Measurements from ENCODE around the gene MMP24. TPM values are rescaled to one million over a fixed set of nuclear protein-coding genes. Genes with fewer than 3 reads are reported as not detected.

MMP24 gene
- total and polyA plus RNA-seq, 2 donors = 0.05 to 0.11 TPM

Other genes with a start within 250 kb of the MMP24 start
- gene TRPC4AP, start 133.9 kb upstream of the MMP24 start, total RNA-seq = 24.6 TPM
- 57.3 TPM for gene TRPC4AP, start 133.9 kb upstream of the MMP24 start, polyA plus RNA-seq
- 15.5 TPM for gene EDEM2, start 79.4 kb upstream of the MMP24 start, total RNA-seq
- gene EDEM2, start 79.4 kb upstream of the MMP24 start, polyA plus RNA-seq = 18.4 TPM
- gene PROCR, start 54.6 kb upstream of the MMP24 start, total RNA-seq = 4.6 TPM
- gene PROCR, start 54.6 kb upstream of the MMP24 start, polyA plus RNA-seq = 7.8 TPM
- 14.3 TPM for gene MMP24OS, start 51.4 kb downstream of the MMP24 start, total RNA-seq
- gene MMP24OS, start 51.4 kb downstream of the MMP24 start, polyA plus RNA-seq = 32.0 TPM
- 115 TPM for gene EIF6, start 58.1 kb downstream of the MMP24 start, total RNA-seq
- gene EIF6, start 58.1 kb downstream of the MMP24 start, polyA plus RNA-seq = 88.6 TPM
- gene FAM83C, start 65.7 kb downstream of the MMP24 start, total RNA-seq = under 0.01 TPM
- gene FAM83C, start 65.7 kb downstream of the MMP24 start, polyA plus RNA-seq = 0.14 TPM
- gene UQCC1, start 185.3 kb downstream of the MMP24 start, total RNA-seq = 29.0 TPM
- 31.3 TPM for gene UQCC1, start 185.3 kb downstream of the MMP24 start, polyA plus RNA-seq
- 0.24 TPM for gene GDF5, start 211.5 kb downstream of the MMP24 start, total RNA-seq
- gene GDF5, start 211.5 kb downstream of the MMP24 start, polyA plus RNA-seq = 0.32 TPM
- gene CEP250, start 228.9 kb downstream of the MMP24 start, total RNA-seq = 17.6 TPM
- 12.5 TPM for gene CEP250, start 228.9 kb downstream of the MMP24 start, polyA plus RNA-seq